ENCODE measurements around the gene ASPSCR1. TPM values are rescaled to one million over a fixed set of nuclear protein-coding genes. Genes with fewer than 3 reads are reported as not detected.

ASPSCR1 gene
- total RNA-seq, 2 experiments from 2014 or later, result 77.8 to 89.1 TPM

GRCh38 chr17:82001571-82002056, 24.2 kb downstream of the ASPSCR1 start:
- BruUV-seq (replicated peaks), result no TSS peak
- Histone ChIP-seq H2AFZ (ENCODE audit: low read length) (no peak overlapping the region), H3K27ac (ENCODE audit: low read depth, low read length, poor library complexity, severe bottlenecking) (no peak overlapping the region), H3K4me3 (ENCODE audit: low read depth, low read length, poor library complexity, severe bottlenecking) (no peak overlapping the region), H3K4me1 (ENCODE audit: insufficient read depth, low read length, poor library complexity, severe bottlenecking) (no peaks in the 10 kb centered on the region), H3K9me3 (ENCODE audit: low read length) (no peaks in the 10 kb centered on the region), H3K9me2 (ENCODE audit: insufficient read depth, low read length) (no peaks in the 10 kb centered on the region), H3K36me3 (ENCODE audit: insufficient read depth, low read length) (peaks cover 5% of the 10 kb centered on the region; the same call in 1 of the 2 replicates), H3K4me2 (ENCODE audit: low read length) (no peak overlapping the region), H3K79me2 (ENCODE audit: insufficient read depth, low read depth, low read length) (no peaks in the 10 kb centered on the region), H4K20me1 (ENCODE audit: insufficient read depth, low read length) (no peaks in the 10 kb centered on the region)
- no peak for TF ChIP-seq EZH2phosphoT487 (IDR thresholded peaks at IDR 0.05; ENCODE audit: borderline replicate concordance, low read depth, low read length)
- TF ChIP-seq CTCF (conservative IDR thresholded peaks at IDR 0.05; ENCODE audit: low read length), result no peak
- ChIA-PET POLR2A (no interaction called here), CTCF (ENCODE audit: unreplicated experiment) (no interaction called here)
- intact Hi-C loops (cut with micrococcal nuclease; ENCODE audit: unreplicated experiment), result no loop called here
- DNase-seq (ENCODE audit: low spot score), result no peak

- DNase-seq (ENCODE audit: low spot score), result no peak
- ChIA-PET CTCF (ENCODE audit: unreplicated experiment) (interaction anchor here (0.6 kb wide), 1 partner anchor 8 kb away, joined by 4 read pairs; no protein-coding TSS in a partner anchor), POLR2A (interaction anchor here (0.6 kb wide), 2 partner anchors 54 to 61 kb away, joined by 3 to 4 read pairs; no protein-coding TSS in a partner anchor)
- H3K4me2 ChIP-seq (ENCODE audit: low read length), result no peak overlapping the region
- TF ChIP-seq CTCF (conservative IDR thresholded peaks at IDR 0.05; ENCODE audit: low read length), result no peak
- no peak for TF ChIP-seq EZH2phosphoT487 (IDR thresholded peaks at IDR 0.05; ENCODE audit: borderline replicate concordance, low read depth, low read length)
- H3K4me1 ChIP-seq (ENCODE audit: insufficient read depth, low read length, poor library complexity, severe bottlenecking), result no peaks in the 10 kb centered on the region
- no peaks in the 10 kb centered on the region for H3K36me3 ChIP-seq (ENCODE audit: insufficient read depth, low read length)
- no peaks in the 10 kb centered on the region for H3K9me3 ChIP-seq (ENCODE audit: low read length)
- H2AFZ ChIP-seq (ENCODE audit: low read length), result no peak overlapping the region
- intact Hi-C loops (cut with micrococcal nuclease; ENCODE audit: unreplicated experiment), result no loop called here
- no peaks in the 10 kb centered on the region for H3K9me2 ChIP-seq (ENCODE audit: insufficient read depth, low read length)
- no peaks in the 10 kb centered on the region for H4K20me1 ChIP-seq (ENCODE audit: insufficient read depth, low read length)
- H3K4me3 ChIP-seq (ENCODE audit: low read depth, low read length, poor library complexity, severe bottlenecking), result no peak overlapping the region
- H3K79me2 ChIP-seq (ENCODE audit: insufficient read depth, low read depth, low read length), result no peaks in the 10 kb centered on the region
- no TSS peak for BruUV-seq (replicated peaks)
- no peak overlapping the region for H3K27ac ChIP-seq (ENCODE audit: low read depth, low read length, poor library complexity, severe bottlenecking)
Observed at GRCh38 chr17:82003411-82004381, 26.3 kb downstream of the ASPSCR1 start.
